Heart left ventricle (tissue), 13 donors: Measurements from ENCODE around the gene CASP1.

Experiments
- CTCF ChIP-seq, 12 donors: fragments of 200-600 bp; sonication (generic) in 4 of 12; IDR thresholded peaks; one replicate each; pipeline versions ENCODE4 v1.5.0 to v1.8.0; 2018 to 2022; ENCODE audit warnings: antibody characterized with exemption in 12 of 12, mild to moderate bottlenecking in 5 of 12
- POLR2A ChIP-seq, 2 donors: fragments of 450-650 bp; IDR thresholded peaks; one replicate each; pipeline ENCODE4 v1.6.1; 2017; ENCODE audit warnings: antibody characterized with exemption in 2 of 2, mild to moderate bottlenecking in 2 of 2, moderate library complexity in 2 of 2
- donor health status: ischemic (EF 13 %, LVEDD 7.1; RV severe dilation, severe dysfunction).
- donor health status: DM: no; HTN: yes; CAD: no.
- donor health status: DM: no; HTN: no; CAD: no.
- donor health status: ischemic (EF 25% LVEDD 6.9; RV normal size, moderate dysfunction).
- donor health status: ischemic (EF 25% LVEDD 5.7; RV mildly dilated, moderate dysfunction).
- donor health status: ischemic (EF 35%, LVEDD 5.7; RV mildly dilated, moderate dysfunction).
- donor health status: nonischemic (EF 11% LVEDD 7.7; RV severe dilation, severe dysfunction).
- donor health status: DM: yes; HTN: yes; CAD: no.
- donor health status: PGD.
- donor health status: ischemic (EF 29% LVEDD 5.4; RV normal size, mild dysfunction).
- donor health status: nonischemic (EF 23%, LVEDD 6.1; RV moderate dilation, normal function).

- TF ChIP-seq CTCF (IDR thresholded peaks at IDR 0.05) (no peak), POLR2A (IDR thresholded peaks at IDR 0.05) (no peak)
These were observed 11.9 kb downstream of the CASP1 start, which contains the start of gene CASP5 for GRCh38 chr11:105023003-105023402.
